HUDEP-2 (cell line): ENCODE results near the gene XRCC3.

ENCODE experiments used
- DNase-seq, 76 experiments: peaks; one replicate each; lab custom pipeline; 2025; ENCODE audit not compliant: unreplicated experiment in 76 of 76; lab: John Stamatoyannopoulos, UW

Gene XRCC3

GRCh38 chr14:103708750-103709187 lies 6.5 kb downstream of the XRCC3 start:
- no peak for DNase-seq

DNA sequence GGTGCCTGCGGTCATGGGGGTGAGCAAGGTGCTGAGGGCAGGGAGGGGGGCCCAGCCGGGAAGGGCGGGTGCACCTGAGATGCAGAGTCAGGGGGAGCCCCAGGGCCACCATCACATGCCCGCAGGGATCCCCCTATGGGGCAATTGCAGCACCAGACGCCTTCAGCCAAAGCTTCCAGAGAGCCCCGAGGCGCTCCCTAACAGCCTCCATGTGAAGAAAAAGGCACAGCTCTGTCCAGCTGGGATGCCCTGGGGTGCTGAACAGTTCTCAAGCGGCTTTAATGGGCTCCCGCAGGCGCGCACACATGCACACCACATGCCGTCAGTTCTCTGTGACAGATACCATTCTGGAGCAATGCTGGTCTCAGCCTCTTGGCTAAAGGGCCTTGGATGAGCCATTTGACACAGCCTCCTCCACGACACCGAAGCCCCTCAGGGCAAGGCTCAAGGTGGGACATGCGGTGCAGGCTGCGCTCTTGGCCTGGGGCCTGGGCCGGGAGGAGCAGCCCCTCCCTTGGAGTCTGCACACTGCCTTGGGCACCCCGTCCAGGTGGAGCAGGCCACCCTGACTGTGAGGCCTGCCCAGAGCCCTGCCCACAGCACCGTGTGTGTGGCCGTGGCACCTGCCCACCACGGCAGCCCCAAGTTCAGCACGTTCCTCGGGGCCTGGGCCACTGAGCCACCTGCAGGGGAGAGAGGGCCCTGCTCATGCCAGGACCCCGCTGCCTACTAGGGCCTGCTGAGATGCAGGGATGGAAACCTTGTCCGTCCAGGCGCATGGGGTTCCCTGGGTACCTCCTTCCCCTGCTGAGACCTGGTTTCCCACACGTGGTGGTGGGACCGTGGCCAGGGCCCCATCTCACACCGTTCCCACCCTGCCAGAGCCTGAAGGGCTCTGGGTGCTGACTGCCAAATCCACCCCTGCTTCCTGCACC lies 7.7 kb downstream of the XRCC3 start:
- DNase-seq, result no peak

DNA sequence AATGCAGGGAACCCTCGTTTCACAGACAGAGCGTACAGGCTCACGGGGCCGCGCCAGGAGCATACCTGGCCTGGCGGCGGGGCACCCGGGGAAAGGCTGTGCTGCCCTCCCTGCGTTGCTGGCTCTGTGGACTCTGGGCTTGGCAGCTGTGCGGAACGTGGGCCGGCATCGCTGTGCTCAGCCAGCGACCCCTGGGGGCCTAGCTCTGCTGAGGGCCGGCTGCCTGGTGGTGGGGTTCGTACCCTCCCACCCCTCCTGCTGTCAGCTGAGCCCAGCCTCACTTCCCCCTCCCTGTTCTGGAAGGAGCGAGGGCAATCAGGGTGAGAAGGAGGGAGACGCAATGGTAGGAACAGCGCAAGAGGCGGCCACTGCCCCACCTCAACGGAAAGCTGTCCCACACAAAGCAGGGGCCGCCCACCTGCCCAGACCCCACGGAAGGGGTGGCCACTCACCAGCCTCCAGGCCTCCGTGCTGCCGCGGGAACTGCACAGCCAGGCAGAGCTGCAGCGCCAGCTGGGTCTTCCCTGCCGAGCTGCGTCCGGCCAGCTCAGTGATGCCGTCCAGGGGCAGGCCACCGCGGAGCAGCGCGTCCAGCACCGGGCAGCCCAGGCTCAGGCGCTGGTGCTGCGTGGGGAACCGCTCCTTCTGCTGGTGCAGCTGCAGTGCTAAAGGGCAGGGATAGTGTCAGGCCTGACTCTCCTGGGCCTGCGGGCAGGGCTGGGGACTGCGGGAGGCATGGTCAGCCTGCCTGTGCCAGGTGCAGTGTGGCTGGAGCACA lies 8.5 kb downstream of the XRCC3 start:
- DNase-seq, result no peak

DNA sequence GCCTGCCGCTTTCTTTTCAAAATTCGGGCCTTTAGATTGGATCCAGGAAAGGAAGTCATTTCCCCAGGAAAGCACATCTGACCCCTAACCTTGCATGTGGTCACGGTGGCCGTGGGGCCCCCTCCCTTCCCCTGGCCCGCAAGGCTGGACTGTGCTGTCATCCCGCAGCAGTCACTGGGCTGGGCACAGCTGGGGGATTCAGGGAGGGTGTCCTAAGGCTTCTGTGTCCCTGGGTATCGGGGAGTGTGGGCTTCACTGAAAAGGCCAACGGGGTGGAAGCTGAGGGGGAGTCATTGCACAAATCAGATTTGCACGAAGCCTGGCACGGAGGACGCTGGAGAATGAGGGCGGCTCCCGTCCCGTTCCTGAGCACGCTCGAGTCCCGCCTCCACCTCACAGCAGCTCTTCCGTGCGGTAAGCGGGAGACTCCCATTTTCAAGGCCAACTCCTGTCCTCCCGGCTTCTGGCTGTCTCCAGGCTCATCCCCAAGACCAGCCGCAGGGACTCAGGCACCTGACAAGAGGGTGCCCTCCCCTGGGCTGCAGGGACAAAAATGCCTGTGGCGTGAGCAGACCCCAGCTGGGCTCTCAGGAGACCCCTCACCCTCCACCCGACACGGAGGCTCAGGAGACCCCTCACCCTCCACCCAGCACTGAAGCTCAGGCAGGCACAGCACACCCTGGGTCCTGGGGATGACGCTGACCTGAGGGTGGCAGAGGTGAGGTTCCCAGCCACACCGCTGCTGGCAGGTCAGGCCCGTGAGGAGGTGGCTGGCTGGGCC lies 9.6 kb downstream of the XRCC3 start:
- DNase-seq, result no peak

DNA sequence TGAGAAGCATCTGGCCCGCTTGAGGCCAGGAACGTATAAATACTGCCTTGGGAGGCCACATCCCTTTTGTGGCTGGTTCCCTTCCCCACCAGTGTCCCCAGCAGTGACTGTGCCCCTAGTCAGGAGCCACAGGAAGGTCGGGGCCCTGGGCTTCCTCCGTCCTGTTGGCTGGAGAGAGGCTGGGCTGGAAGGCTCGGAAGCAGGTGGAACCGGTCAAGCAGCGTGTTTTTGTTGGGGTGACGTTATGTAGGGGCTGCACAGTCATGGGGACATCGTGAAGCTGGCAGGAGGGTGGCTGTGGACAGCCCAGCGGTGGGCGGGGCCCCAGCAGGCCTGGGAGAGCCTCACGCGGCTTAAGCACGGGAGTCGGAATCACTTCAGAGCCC lies 10.1 kb downstream of the XRCC3 start:
- no peak for DNase-seq

DNA sequence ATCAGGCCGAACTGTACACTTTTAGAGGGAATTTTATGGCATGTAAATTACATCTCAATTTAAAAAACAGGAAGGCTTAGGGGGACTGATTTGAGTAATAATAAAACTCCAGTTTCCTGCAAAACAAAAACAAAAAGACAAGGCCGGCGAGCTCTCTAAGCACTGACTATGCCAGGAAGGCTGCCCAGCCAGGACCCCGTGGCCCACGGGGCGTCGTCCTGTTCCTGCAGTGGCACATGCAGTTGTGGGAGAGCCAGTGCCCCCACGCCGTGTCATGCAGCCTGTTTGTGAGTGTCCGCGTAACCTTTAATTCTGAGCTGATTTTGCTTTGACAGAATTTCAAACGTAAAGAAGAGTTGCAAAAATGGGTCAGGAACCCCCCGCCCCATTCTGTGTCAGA lies 10.5 kb downstream of the XRCC3 start:
- DNase-seq, result no peak

DNA sequence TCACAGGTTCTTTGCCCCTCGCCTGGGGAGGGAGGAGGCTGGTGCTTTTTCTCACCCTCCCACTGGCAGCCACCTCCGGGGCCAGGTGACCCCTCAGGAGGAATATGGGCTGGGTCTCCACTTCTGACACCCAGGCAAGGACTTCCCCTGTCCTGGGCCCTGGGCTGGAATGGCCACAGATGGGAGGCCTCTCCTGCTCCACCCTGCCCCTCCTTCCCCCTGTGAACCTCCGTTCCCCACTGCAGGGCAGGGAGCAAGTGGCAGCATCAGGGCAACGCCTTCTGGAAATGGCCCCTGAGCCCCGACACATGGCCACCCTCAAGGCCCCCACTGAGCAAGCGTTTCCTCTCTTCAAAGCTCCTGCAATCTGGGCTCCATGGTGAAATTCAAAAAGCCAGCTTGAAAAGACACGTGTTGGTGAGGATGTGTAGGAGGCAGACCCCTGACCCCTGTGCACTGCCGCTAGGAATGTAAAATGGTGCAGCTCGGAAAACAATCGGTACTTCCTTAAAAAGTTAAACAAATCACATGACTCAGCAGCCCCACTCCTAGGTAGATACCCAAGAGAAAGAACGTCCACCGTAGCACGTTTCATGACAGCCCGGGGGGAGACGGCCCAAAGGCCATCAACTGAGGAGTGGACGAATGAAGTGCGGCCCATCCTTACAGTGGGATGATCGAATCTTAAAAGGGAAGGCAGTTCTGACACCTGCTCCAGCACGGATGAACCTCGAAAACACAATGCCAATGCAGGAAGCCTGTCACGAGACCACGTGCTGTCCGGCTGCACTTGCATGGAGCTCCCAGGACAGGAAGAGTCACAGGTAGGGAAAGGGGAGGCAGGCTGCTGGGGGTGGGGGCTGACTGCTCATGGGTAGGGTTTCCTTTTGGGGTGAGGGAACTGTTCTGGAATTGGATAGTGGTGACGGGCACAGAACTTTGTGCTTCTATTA lies 11.5 kb downstream of the XRCC3 start:
- no peak for DNase-seq

- DNase-seq, result no peak
Measured at GRCh38 chr14:103702497-103703432, 12.5 kb downstream of the XRCC3 start.

DNA sequence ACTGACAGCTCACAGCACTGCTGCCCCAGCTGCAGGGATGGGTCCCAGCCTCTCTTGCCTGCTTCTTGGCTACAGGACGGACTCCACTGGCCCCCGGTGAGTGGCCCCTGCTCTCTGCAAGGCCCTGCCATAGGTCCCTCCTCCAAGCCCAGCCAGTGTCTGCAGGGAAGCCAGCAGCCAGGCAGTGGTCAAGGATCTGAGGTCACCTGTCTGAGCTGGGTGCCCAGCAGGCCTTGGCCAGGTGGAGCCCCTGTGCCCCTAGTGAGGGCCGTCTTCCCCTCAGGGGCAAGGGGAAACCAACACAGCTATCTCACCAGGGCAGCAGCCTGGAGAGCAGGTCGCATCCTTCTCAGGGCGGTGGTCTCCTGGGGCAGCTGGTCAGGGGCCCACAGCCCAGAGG lies 13.2 kb downstream of the XRCC3 start:
- no peak for DNase-seq

DNA sequence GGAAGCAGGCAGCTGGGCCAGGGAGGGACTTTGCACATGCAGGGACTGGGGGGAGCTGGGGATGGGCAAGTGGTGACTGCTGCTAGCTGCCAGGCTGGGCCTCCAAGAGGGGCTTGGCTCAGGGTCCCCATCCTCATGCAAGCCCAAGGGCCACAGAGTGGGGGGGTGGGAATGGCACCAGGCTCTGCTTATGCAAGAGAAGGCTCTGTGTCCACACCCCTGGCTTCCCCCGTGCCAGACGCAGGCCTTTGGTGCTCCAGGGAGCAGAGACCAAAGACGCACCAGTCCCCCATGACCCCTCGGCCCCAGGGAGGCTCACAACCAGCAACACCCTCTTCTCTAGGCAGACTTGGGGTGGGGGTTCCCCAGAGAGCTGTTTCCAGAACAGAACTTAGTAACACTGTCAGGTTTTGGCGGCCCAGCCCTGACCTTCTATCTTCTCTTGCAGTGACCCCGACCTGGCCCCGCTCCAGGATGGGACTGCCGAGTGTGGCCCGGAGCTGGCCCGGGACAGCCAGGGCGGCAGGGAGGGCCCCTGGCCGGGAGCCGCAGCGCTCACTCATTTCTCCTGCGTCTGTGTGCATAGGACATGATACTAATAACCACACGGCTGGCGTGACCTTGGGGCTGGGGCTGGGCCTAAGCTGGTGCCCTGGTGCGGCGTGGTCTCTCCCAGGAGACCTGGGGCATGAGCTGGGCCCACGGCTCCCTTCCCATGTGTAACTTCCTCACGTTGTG lies 14.3 kb downstream of the XRCC3 start:
- no peak for DNase-seq

DNA sequence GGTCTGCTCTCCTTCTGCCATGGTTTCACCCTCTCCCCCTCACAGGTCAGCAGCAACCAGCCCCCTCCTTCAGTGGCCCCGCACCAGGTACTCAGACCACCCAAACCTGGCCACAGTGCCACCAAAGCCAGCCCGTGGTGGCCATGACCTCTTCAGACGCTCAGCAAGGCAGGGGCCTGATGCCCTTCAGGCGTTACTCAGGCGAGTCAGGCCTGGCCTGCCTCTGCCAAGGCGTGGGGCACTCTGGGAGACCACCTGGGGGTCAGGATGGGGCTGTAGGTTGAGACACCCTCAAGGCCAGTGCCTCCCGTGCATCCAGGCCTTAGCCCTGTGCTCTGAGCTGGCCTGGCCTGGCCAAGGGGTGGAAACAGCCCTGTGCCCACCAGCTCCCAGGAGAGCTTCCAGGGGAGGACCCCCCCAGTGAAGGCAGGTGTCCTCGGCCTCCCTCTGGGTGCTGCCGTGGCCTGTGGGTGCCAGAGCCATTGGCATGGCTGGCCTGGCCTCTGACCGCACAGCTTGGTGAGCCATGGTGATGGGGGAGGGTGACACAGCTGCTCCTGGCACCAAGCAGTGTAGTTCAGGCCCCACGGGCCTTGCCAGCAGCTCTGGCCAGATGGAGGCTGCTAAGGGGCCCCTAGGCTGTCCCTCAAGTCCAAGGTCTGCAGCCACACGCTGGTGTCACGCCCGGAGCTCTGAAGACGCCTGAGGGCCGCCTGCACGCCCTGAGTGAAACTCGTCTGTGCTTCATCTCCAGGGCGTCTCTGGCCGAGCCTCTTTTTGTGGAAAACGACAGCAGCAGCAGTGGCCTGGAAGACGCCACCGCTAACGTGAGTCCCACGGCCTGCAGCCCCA lies 15.1 kb downstream of the XRCC3 start:
- no peak for DNase-seq

GRCh38 chr14:103699261-103699661 lies 16.0 kb downstream of the XRCC3 start:
- DNase-seq, result no peak

DNA sequence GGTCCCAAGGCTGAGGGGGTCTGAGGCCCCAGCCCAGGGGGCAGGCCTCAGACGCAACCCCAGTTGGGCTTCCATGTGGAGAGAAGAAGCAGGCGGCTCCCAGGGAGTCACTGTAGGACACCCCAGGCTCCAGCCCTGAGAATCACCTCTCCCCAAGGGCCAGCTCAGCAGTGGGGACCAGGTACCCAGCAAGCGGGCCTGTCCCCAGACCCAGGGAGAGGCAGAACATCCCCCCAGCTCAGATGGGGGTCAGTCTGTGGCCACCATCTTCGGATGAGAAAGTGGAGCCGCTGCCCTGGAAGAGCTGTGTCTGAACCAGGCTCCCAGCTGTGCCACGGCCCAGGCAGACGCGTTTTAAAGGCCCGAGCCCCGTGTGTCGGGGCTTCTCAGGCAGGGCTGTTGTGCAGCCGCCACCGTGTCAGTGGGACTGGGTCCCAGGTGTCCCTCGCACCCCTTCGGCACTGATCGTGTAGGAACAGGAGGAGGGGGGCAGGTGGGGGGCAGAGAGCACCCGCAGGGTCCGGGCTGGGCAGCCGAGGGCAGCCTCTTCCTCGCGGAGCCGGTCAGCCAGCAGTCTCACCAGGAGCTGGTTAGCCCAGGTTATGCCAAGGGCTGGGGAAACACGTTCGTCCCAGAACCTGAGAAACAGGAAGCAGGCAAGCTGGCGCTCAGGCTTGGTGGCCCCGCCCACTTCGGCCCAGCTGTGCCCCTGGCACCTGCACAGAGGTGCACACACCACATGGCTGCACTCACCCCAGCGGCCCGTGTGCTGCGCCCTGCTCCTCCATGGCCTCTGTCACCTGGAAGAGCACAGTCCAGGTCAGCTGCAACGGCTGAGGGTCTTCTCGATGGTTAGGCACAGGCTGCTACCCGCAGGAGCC lies 16.6 kb downstream of the XRCC3 start:
- DNase-seq, result no peak

- DNase-seq, result no peak
Measured at GRCh38 chr14:103697603-103698379, 17.5 kb downstream of the XRCC3 start.

DNA sequence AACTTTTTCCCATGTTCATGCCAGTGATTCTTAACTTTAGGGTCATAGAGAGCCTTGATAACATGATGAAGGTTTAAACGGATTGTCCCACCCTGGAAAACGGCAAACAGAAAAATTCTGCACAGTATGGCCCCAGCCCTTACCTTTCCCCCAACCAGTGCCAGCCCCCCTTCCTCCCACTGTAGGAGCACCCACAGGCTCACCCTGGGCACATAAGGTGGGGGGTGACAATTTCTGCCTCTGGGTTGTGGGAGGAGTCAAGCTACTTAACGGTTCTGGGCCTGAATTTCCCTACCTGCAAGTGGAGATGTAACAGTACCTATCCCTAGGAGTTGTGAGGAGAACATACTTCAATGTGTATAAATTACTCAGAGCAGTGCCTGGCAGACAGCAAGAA lies 18.0 kb downstream of the XRCC3 start:
- no peak for DNase-seq
